ENCODE results near the gene PSTPIP2. TPM values are rescaled to one million over a fixed set of nuclear protein-coding genes. Genes with fewer than 3 reads are reported as not detected.
"Not testable (repeated sequence)": the region's sequence is repeated elsewhere in the genome, so short reads cannot be mapped to it uniquely, and the experiment has no call there.

The PSTPIP2 gene
- total RNA-seq, 2 experiments from 2014 or later, result 17.8 TPM

DNA sequence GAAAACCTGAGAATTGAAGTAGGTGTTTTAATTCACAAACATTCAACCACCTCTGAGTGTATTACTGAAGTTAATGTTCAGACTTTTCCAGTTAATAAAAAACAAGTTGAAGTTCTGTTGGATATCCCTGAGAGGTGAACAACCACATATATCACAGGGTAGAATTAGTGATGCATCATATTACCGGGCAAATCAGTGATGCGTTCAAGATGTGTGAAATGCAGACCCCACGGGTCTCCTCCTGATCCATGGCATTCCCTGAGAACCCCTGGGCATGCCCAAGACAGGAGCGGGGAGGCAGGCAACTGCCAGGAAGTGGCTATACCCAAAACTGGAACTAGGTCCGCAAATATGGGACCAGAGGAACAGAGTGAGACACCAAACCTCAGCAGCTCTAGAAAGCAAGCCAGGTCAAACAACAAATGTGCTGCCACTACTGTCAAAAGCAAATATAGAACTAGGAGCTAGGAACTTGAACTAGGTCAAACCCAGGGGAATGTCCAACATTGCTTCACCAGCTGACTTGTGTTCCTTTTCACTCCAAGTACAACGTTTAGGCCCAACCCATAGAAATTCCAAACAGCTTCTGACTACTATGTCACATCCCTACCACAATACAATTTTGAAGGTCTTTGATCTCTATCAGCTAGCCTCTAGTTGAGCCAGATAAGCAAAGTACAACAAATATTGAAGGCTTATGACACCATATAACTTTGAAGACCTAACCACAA, 20.2 kb downstream of the PSTPIP2 start:
- ATAC-seq, result no peak
- H3K9me3 Mint-ChIP-seq, result no peaks in the 10 kb centered on the region

DNA sequence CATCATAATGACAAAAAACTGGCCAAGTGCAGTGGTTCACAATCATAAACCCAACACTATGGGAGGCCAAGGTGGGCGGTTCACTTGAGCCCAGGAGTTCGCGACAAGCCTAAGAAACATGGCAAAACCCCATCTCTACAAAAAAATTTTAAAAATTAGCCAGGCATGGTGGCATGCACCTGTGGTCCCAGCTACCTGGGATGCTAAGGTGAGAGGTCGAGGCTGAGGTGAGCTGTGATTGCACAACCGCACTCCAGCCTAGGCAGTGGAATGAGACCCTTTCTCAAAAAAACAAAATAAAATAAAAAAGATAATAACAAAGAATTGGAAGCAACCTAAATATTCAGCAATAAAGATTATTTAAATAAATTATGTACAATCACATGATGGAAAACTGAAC, 21.8 kb downstream of the PSTPIP2 start:
- DNase-seq, result no peak
- Mint-ChIP-seq H3K4me3 (no peak overlapping the region), H3K4me1 (ENCODE audit: low read depth) (peaks cover 30% of the 10 kb centered on the region), H3K36me3 (ENCODE audit: low read depth) (no peaks in the 10 kb centered on the region), H3K9me3 (no peaks in the 10 kb centered on the region), H3K27me3 (no peaks in the 10 kb centered on the region), H3K27ac (no peak overlapping the region)
- TF ChIP-seq, protein P1, sequence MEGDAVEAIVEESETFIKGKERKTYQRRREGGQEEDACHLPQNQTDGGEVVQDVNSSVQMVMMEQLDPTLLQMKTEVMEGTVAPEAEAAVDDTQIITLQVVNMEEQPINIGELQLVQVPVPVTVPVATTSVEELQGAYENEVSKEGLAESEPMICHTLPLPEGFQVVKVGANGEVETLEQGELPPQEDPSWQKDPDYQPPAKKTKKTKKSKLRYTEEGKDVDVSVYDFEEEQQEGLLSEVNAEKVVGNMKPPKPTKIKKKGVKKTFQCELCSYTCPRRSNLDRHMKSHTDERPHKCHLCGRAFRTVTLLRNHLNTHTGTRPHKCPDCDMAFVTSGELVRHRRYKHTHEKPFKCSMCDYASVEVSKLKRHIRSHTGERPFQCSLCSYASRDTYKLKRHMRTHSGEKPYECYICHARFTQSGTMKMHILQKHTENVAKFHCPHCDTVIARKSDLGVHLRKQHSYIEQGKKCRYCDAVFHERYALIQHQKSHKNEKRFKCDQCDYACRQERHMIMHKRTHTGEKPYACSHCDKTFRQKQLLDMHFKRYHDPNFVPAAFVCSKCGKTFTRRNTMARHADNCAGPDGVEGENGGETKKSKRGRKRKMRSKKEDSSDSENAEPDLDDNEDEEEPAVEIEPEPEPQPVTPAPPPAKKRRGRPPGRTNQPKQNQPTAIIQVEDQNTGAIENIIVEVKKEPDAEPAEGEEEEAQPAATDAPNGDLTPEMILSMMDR (IDR thresholded peaks at IDR 0.05), result no peak
- CTCF ChIA-PET, result no interaction called here
- POLR2A ChIA-PET, result interaction anchor here (0.7 kb wide), 1 partner anchor 68 kb away, joined by 3 read pairs; no protein-coding TSS in a partner anchor
- ATAC-seq, result no peak
- intact Hi-C loops (cut with micrococcal nuclease), result no loop called here

More for the DNA sequence above, 20.2 kb downstream of the PSTPIP2 start:
- H3K36me3 Mint-ChIP-seq (ENCODE audit: low read depth), result no peaks in the 10 kb centered on the region
- H3K27ac Mint-ChIP-seq, result no peak overlapping the region
- TF ChIP-seq, protein P1 (IDR thresholded peaks at IDR 0.05), result no peak
- ChIA-PET CTCF (interaction anchor here (1.4 kb wide), 1 partner anchor 22 kb away, joined by 4 read pairs; no protein-coding TSS in a partner anchor), POLR2A (no interaction called here)
- H3K4me3 Mint-ChIP-seq, result no peak overlapping the region
- intact Hi-C loops (cut with micrococcal nuclease), result no loop called here
- DNase-seq, result no peak
- H3K27me3 Mint-ChIP-seq, result no peaks in the 10 kb centered on the region
- peaks cover 43% of the 10 kb centered on the region for H3K4me1 Mint-ChIP-seq (ENCODE audit: low read depth)

DNA sequence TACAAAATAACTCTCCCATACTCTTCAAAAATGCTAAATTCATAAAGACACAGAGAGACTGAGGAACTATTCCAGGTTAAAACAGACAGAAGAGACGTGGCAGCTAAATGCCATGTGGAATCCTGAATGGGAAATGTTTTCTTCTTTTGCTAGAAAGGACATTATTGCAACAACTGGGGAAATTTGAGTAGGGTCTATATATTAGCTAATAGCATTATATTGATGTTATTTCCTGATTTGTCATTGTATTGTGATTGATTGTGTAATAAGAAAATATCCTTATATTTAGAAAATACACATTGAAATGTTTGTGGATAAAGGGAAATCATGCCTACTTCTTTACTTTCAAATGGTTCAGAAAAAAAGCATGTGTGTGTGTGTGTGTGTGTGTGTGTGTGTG, 23.4 kb downstream of the PSTPIP2 start:
- Mint-ChIP-seq H3K27ac (no peak overlapping the region), H3K36me3 (ENCODE audit: low read depth) (no peaks in the 10 kb centered on the region), H3K27me3 (no peaks in the 10 kb centered on the region), H3K4me3 (no peak overlapping the region), H3K9me3 (no peaks in the 10 kb centered on the region), H3K4me1 (ENCODE audit: low read depth) (peaks cover 21% of the 10 kb centered on the region)
- POLR2A ChIA-PET, result no interaction called here
- intact Hi-C loops (cut with micrococcal nuclease), result no loop called here
- no peak for ATAC-seq
- CTCF ChIA-PET, result no interaction called here
- TF ChIP-seq, protein P1 (IDR thresholded peaks at IDR 0.05), result no peak
- DNase-seq, result no peak

DNA sequence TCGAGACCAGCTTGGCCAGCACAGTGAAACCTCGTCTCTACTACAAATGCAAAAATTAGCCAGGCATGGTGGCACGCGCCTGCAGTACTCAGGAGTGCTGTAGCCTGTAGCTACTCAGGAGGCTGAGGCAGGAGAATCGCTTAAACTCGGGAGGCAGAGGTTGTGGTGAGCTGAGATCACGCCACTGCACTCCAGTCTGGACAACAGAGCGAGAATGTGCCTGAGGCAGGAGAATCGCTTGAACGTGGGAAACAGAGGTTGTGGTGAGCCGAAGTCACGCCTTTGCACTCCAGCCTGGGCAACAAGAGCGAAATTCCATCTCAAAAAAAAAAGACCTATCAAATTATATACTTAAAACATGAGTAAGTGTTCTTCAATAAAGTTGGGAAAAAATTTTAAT, 24.7 kb downstream of the PSTPIP2 start:
- CTCF ChIA-PET; H3K4me3 Mint-ChIP-seq; ATAC-seq; DNase-seq; H3K36me3 Mint-ChIP-seq (ENCODE audit: low read depth); H3K9me3 Mint-ChIP-seq; H3K27ac Mint-ChIP-seq; H3K27me3 Mint-ChIP-seq; intact Hi-C loops (cut with micrococcal nuclease): not testable (repeated sequence)
- H3K4me1 Mint-ChIP-seq (ENCODE audit: low read depth), result peaks cover 22% of the 10 kb centered on the region
- POLR2A ChIA-PET, result interaction anchor here (1.5 kb wide), 1 partner anchor 18 kb away, joined by 4 read pairs; no protein-coding TSS in a partner anchor

DNA sequence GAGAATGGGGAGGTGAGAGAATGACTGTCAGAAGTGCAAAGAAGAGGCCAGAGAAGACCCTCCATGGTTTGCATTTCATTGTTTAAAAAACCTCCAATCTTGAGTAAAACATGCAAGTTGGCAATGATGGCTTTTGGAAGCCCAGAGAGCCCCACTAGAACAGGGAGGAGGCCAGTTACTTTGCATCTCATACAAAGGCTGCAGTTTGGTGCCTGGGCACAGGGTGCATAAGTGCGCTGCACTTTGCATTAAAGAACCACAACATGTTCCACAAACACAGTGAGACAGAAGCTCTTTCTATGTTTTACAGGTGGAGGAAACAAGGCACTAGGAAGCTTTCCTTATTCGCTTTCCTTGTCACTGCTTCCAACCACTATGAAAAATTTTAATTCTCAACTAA, 25.4 kb downstream of the PSTPIP2 start:
- peaks cover 1% of the 10 kb centered on the region for H3K36me3 Mint-ChIP-seq (ENCODE audit: low read depth)
- H3K27ac Mint-ChIP-seq, result no peak overlapping the region
- no peak for ATAC-seq
- no peak overlapping the region for H3K4me3 Mint-ChIP-seq
- CTCF ChIA-PET, result interaction anchor here (0.7 to 1.2 kb wide), 2 partner anchors 9 to 36 kb away, joined by 3 read pairs; no protein-coding TSS in a partner anchor
- POLR2A ChIA-PET, result interaction anchor here (1.5 kb wide), 1 partner anchor 18 kb away, joined by 4 read pairs; no protein-coding TSS in a partner anchor
- intact Hi-C loops (cut with micrococcal nuclease), result no loop called here
- H3K4me1 Mint-ChIP-seq (ENCODE audit: low read depth), result peaks cover 23% of the 10 kb centered on the region
- no peaks in the 10 kb centered on the region for H3K27me3 Mint-ChIP-seq
- no peak for DNase-seq
- TF ChIP-seq, protein P1 (IDR thresholded peaks at IDR 0.05), result no peak
- H3K9me3 Mint-ChIP-seq, result no peaks in the 10 kb centered on the region
